Dedifferentiated amniotic fluid mesenchymal stem cell (primary cell): ENCODE results near the gene TPM2.
A peak's percentile ranks its signal among the peaks of the same experiment; 100 is the strongest.

ENCODE experiments used
- DNase-seq: peaks from one replicate; pipeline ENCODE4 v3.0.0-alpha.2; 2016; ENCODE audit errors: extremely low spot score

TPM2 gene

GRCh38 chr9:35679091-35679490, 10.6 kb downstream of the TPM2 start:
- DNase-seq = no peak

- DNase-seq = no peak
These were observed 13.9 kb downstream of the TPM2 start for GRCh38 chr9:35675732-35676392.

GRCh38 chr9:35675204-35675603, 14.5 kb downstream of the TPM2 start:
- DNase-seq = no peak

GRCh38 chr9:35674025-35674361, 15.7 kb downstream of the TPM2 start:
- no peak for DNase-seq

GRCh38 chr9:35673132-35674024, 16.3 kb downstream of the TPM2 start, which contains the start of gene CA9:
CA9 (plus strand) TSS chr9:35673928; CDS start chr9:35673960, 32 bp downstream.
- no peak for DNase-seq

- DNase-seq = no peak
These were observed 20.2 kb downstream of the TPM2 start for GRCh38 chr9:35669331-35670145.

- no peak for DNase-seq
These were observed 21.8 kb downstream of the TPM2 start for GRCh38 chr9:35667939-35668338.

GRCh38 chr9:35666549-35666948, 23.2 kb downstream of the TPM2 start:
- DNase-seq = no peak

- DNase-seq = no peak
These were observed 23.7 kb downstream of the TPM2 start for GRCh38 chr9:35666045-35666444.

- no peak for DNase-seq
These were observed 24.3 kb downstream of the TPM2 start for GRCh38 chr9:35665471-35665818.

GRCh38 chr9:35664531-35665470, 24.9 kb downstream of the TPM2 start, which contains the start of gene ARHGEF39:
ARHGEF39 (minus strand) TSS chr9:35665195; CDS start chr9:35665169, 26 bp downstream.
- peak; percentile 62 for DNase-seq

- DNase-seq = no peak
These were observed 27.3 kb downstream of the TPM2 start for GRCh38 chr9:35662437-35662836.

GRCh38 chr9:35661756-35662350, 27.9 kb downstream of the TPM2 start:
- no peak for DNase-seq

GRCh38 chr9:35660966-35661415, 28.7 kb downstream of the TPM2 start:
- peak; percentile 33 for DNase-seq

- no peak for DNase-seq
These were observed 30.4 kb downstream of the TPM2 start for GRCh38 chr9:35659340-35659739.

GRCh38 chr9:35658968-35659220, 30.8 kb downstream of the TPM2 start:
- no peak for DNase-seq

- DNase-seq = peak; percentile 72
These were observed 31.4 kb downstream of the TPM2 start, which contains the start of gene CCDC107 for GRCh38 chr9:35658137-35658967. CCDC107 (plus strand) TSS chr9:35658292; CDS start chr9:35658380, 88 bp downstream.

- DNase-seq = peak; percentile 99
These were observed 32.1 kb downstream of the TPM2 start, which contains the start of gene RMRP for GRCh38 chr9:35657546-35658136. RMRP (minus strand) TSS chr9:35658019.

- no peak for DNase-seq
These were observed 32.7 kb downstream of the TPM2 start for GRCh38 chr9:35656831-35657545.
